Choroid plexus epithelial cell (primary cell): ENCODE measurements around the gene CNTN6.

Experiments used
- DNase-seq: peaks from one replicate; pipeline ENCODE4 v3.0.0-alpha.2; 2010; ENCODE audit warnings: low read depth
- H3K4me3 ChIP-seq: 2 replicates; pipeline ENCODE4 v1.5.1; 2011; ENCODE audit warnings: low read depth, mild to moderate bottlenecking, control low read depth, low read length, moderate library complexity
- CTCF ChIP-seq: conservative IDR thresholded peaks from 2 replicates; pipeline ENCODE4 v1.5.1; 2011; ENCODE audit warnings: low read depth, mild to moderate bottlenecking, control low read depth, inconsistent platforms, low read length, moderate library complexity

Gene CNTN6

GRCh38 chr3:1092771-1093170 is at the start of gene CNTN6:
Gene CNTN6 (plus strand): TSS chr3:1093024. CDS start chr3:1148009, 54,985 bp downstream.
- TF ChIP-seq CTCF, result no peak
- peak; percentile 15 for DNase-seq
- H3K4me3 ChIP-seq, result no peak within 1 kb of the TSS

- TF ChIP-seq CTCF, result no peak
- no peak for DNase-seq
- H3K4me3 ChIP-seq, result no peak overlapping the region
Observed at GRCh38 chr3:1048558-1048957, 44.3 kb upstream of the CNTN6 start.

- DNase-seq, result no peak
- TF ChIP-seq CTCF, result no peak
- no peak overlapping the region for H3K4me3 ChIP-seq
Observed at GRCh38 chr3:1055870-1056269, 37.0 kb upstream of the CNTN6 start.

GRCh38 chr3:1056744-1057143 is 36.1 kb upstream of the CNTN6 start:
- TF ChIP-seq CTCF, result no peak
- no peak overlapping the region for H3K4me3 ChIP-seq
- DNase-seq, result peak; percentile 0

GRCh38 chr3:1057436-1057835 is 35.4 kb upstream of the CNTN6 start:
- no peak for TF ChIP-seq CTCF
- no peak for DNase-seq
- no peak overlapping the region for H3K4me3 ChIP-seq

GRCh38 chr3:1068985-1069384 is 23.8 kb upstream of the CNTN6 start:
- no peak for DNase-seq
- TF ChIP-seq CTCF, result no peak
- no peak overlapping the region for H3K4me3 ChIP-seq

GRCh38 chr3:1072041-1072440 is 20.8 kb upstream of the CNTN6 start:
- no peak for TF ChIP-seq CTCF
- DNase-seq, result no peak
- no peak overlapping the region for H3K4me3 ChIP-seq
